GM18517 (cell line): ENCODE results near the gene CES3.

Experiments used
- ATAC-seq: cut with Tn5 transposase; IDR thresholded peaks from one replicate; pipeline ENCODE4 v1.9.1; 2021; ENCODE audit warnings: mild to moderate bottlenecking, moderate library complexity; ENCODE audit not compliant: unreplicated experiment

Gene CES3

DNA sequence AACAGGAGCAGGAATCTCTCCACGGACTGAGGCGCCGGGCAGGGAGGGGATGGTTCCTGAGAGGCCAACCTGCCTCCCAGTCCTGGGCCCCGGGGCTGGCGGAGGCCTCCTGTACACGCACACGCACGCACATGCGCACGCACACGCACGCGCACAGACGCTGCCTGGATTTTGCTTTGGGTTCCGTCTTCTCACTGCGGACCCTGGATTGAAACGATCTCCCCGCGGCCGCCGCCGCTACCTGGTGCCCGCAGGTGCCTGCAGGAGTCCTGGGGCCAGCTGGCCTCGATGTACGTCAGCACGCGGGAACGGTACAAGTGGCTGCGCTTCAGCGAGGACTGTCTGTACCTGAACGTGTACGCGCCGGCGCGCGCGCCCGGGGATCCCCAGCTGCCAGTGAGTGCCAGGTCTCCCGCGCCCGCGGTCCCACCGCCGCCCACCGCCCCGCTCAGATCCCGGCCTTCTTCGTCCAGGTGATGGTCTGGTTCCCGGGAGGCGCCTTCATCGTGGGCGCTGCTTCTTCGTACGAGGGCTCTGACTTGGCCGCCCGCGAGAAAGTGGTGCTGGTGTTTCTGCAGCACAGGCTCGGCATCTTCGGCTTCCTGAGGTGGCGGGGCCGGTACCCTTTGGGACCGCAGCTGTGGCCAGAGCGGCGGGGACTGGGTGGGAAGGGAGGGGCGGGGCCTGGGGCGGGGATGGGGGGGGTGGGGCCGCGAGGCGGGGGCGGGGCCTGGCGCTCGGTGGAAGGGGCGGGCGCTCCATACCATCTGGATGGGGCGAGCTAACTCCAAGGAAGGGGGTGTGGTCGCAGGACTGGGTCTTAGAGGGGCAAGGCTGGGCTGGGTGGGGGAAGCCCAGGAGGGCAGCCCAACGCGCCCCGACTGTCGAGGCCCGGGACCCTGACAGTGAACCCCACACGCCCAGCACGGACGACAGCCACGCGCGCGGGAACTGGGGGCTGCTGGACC lies 39.6 kb downstream of the CES3 start:
- no peak for ATAC-seq

DNA sequence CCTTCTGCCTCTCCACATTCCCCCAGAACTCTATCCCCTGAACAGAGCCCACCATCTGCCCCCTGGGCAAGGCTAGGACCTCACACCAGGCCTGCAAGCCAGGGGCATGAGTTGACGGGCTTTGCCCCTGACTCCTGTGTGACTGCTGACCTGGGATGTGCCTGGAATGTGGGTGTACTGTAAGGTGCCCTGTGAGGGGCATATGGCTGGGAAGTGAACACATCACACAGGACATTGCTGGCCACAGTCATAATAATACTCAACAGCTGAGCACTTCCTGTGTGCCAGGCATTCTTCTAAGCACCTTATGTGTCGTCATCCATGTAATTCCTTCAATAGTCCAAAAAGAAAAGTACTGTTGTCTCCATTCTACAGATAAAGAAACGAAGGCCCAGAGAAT lies 40.7 kb downstream of the CES3 start:
- ATAC-seq = no peak

DNA sequence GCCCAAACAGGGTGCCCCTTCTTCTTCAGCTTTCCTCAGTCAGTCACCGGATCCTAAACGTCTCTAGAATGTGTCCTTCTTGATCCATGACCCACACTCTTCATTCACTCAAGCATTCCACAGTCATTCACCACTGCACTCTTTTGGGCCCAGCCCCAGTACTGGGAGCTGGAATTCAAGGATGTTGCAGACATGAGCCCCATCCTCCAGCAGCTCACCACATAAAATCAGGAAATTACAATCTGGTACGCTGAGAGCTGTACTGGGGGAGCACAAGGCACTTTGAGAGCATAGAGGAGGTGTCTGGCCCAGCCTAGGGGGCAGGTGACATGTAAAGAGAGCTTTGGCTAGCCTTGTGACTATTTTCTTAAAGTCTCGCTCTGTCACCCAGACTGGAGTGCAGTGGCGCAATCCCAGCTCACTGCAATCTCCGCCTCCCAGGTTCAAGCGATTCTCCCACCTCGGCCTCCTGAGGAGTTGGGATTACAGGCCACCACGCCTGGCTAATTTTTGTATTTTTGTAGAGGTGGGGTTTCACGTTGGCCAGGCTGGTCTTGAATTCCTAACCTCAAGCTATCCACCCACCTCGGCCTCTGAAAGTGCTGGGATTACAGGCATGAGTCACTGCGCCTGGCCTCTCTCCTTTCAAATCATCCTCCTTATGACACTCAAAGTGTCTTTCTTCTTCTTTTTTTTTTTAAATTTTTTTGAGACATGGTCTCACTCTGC lies 46.0 kb downstream of the CES3 start:
- ATAC-seq = no peak

DNA sequence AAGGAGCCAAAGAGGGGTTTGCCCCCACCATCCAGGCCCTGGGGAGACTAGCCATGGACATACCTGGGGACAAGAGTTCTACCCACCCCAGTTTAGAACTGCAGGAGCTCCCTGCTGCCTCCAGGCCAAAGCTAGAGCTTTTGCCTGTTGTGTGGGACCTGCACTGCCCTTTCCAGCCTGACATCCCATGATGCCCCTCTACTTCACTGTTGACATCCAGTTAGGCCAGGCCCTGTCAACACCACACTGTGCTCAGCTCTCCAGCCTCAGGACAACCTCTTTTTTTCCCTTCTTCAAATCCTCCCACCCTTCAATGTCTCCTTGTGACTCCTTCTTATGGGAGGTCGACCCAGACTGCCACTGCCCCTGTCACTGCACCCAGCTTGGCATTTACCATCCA lies 48.1 kb downstream of the CES3 start:
- ATAC-seq = no peak

DNA sequence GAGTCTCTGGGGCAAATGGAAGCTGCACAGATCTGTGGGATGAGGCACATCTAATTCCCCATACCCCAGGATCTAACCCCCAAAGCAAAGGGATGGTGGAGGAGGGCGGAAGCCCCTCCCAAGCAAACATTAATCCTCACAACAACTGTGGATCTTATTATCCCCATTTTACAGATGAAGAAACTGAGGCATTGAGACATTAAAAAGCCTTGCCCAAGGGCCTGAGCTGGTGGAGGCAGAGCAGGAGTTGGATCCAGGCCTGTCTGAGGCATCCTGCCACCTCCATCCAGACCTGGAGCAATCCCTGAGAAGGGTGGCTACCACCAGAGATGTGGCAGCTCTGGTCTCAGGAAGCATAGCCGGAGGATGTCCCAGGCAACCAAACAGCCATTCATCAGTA lies 50.2 kb downstream of the CES3 start:
- ATAC-seq = no peak

DNA sequence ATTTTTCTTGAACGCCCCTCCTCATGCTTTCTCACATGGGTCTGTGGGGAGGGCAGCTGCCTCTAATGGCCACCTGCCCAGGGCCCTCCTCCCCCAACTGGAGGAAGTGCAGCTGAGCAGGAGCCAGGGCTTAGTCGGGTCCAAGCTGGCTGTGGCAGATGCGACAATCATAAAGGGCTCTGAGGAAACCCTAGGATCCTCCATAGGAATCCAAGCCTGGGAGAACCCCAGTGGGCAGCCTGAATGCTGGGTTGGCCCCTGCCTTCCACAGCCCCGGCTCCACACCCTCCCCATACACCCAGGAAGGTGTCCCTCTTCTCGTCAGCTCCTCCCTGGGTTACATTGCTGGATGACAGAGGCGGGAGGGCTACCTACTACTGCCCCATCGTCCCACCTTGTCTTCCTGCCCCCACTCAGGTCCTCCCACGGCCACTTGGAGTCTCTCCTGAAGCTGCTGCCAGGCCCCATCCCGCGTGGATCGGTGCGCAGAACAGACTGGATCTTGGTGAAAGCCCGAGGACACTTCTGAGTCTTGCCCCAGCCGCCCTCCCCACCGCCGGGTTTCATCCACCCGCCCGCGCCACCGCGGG lies 52.3 kb downstream of the CES3 start:
- no peak for ATAC-seq

DNA sequence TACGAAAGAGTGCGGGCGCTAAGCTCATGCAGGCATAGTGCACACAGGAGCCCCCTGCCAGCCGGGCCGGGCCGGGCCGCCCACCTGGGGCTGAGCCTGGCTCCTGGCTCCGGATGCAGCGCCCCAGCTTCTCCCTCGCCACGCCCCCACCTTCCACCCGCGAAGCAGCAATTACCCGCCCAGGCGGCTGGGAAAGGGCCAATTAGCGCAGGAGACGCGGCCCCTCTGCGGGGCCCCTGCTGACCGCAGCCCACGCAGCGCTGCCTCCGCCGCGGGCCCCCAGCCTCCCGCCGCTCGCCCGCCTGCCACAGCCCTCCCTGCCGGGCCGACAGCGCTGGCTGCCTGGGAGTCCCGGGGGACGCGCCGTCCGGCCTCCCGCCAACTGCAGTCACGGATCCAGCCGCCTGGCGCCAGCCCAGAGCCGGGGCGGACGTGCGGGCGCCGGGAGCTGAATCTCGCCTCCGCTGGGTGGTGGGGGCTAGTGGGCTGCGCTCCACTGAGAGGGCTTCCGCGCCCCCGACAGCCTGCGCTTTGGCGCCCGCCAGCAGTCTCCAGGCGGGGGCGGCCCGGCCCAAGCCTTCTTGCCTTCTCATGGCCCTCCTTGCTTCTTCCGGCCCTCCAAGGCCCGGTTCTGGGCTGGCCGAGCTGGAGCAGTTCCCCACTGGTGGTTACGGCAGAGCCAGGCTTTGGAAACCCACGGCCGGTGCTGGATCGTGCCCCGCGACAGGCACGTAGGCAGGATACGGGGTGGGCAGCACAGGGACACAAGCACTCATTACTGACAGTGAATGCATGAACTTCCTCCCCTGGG lies 53.0 kb downstream of the CES3 start:
- ATAC-seq = peak; percentile 50

DNA sequence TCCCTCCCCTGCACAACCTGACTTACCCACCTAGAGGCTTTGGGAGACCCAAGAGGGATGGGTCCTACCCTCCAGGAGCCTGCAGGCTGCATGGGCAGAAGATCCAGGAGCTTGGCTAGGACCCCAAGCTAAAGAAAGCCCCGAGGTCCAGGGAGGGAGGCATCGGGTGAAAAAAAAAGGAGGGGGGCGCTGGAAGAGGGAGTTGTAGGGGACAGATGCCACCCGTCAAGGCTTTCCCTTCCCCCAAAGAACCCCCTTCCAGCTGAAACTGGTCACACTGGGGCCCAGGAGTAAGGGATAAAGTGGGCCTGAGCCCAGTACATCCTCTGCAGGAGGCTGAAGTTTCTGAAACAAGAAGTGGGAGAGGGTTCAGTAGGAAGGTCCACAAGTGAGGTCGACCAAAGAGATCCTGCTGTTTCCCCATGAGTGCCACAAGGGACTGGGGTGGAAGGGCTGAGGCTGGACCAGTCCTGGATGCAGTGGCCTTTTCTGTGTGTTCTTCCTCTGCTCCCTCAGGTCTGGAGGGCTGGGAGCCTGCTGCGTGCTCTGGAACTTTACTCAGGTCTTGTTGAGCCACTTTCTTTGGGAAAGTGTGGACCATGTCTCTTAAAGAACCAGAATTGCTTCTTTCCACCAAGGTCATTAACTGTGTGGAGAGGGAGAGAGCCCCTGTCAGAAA lies 53.7 kb downstream of the CES3 start:
- no peak for ATAC-seq

DNA sequence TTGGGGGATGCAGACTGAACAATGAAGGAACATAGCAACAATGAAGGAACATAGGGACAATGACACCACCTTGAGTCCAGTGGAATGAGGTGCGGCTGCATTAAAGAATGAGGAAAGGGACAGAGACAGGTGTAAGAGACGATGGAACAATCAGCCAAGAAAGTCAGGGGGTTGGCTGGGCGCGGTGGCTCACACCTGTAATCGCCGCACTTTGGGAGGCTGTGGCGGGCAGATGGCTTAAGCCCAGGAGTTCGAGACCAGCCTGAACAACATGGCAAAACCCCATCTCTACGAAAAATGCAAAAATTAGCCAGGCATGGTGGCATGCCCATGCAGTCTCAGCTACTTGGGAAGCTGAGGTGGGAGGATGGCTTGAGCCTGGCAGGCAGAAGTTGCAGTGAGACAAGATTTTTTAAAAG lies 54.3 kb downstream of the CES3 start:
- ATAC-seq = no peak

DNA sequence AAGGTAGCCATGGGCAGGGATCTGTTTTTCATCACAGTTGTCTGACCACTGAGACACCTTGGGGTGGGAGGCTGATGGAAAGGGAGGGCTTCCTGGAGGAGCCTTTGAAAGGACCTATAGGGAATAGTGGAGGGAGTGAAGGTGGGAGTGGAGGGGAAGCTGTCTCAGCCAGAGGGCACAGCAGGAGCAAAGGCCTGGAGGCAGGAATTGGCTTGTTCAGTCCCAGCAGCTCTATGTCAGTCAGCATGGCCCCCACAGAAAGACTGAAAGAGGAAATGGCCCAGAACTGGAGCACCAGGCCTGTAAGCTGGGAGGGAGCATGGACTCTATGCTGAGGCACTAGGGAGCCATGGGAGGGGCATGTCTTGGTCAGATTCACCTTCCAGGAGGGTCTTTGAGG lies 55.1 kb downstream of the CES3 start:
- no peak for ATAC-seq

DNA sequence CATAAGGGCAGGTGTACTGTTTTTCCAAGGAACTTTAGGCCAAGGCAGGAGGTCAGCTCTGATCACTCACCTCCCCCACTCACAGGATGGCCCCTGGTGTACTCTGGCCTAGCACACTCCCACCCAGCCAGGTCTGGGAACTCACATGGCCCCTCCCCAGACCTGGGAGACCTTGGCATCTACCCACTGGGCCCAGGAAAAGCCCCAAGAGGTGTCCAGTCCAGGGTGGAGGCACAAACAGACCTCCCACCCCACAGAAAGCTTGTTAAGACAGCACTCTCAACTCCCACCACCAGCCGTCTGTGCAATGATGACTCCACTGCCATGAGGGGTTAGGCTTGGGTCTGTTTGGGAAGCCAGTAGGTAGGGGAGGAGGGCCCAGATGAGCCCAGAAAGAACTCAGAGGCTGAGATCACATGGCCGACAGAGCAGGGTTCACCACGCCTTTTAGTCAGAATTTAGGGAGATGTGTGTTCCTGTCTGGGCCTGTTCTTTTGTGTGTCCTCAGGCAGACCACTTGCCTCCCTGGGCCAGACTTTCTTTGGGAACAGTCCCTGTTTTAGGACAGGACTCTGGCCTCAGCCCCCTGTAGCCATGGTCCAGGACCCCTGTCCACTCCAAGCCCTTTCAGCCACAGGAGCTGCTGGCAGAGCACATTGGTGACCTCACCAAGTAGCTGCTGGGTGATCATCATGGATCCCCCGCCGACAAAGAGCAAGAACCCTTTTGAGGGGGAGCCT lies 55.8 kb downstream of the CES3 start:
- no peak for ATAC-seq

DNA sequence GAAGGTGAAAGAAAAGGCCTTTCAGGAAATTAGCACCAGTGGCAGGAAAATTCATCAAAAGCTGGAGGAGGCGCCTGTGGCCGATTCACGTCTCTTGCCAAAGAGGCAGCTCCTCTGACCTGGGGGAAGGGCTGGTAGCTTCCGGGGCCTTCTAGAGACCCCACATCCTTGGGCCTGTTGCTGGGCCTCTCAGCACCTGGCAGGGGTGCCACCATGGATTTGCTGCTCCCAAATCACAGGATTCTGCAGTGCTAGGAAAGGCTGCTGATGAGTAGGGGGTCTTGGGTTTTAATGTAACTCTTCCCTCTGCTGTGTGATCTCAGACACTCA lies 56.3 kb downstream of the CES3 start:
- no peak for ATAC-seq

DNA sequence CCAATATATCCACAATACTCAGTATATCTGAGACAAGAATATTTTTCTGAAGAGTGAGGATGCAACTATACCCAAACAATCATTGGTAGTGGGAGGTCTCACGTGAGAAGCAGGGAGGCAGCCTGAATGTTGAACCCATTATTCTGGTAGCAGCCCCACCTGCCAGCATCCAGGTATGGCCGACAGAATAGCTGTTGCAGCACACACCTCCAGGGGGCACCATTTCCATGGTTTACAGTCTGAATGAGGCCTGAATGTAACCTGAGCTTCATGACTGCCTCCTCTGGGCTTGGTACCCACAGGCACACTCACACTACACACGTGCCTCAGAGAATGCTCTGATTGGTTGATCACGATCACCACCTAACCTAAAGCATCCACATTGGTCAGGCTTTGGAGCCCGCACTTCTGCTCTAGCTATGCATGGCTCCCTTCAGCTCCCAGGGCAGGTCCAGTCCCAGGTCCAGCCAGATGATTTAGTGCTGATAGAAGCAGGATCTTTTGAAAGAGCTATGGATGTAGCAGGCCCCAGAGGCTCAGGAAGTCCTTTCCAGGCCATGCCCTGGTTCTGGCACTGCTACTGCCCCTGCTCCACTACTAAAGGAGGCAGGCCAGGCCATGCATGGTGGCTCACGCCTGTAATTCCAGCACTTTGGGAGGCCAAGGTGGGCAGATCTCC lies 56.9 kb downstream of the CES3 start:
- peak; percentile 90 for ATAC-seq

DNA sequence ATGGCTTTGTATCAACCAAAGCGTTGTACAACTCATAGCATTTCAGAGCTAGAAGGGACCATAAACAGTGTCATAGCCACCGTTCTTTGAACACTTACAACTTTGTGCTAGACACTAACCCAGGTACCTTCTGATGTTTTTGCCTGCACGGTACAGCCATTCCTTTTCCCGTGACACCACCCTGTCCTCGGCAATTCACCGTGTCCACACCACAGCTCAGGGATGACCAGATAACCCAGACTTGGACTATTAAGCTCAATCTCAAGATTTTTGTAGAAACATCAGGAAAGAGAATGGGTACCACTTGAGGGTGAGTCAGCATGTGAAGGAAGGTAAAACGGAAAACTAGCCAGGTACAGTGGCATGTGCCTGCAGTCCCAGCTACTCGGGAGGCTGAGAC lies 58.1 kb downstream of the CES3 start:
- ATAC-seq = no peak

DNA sequence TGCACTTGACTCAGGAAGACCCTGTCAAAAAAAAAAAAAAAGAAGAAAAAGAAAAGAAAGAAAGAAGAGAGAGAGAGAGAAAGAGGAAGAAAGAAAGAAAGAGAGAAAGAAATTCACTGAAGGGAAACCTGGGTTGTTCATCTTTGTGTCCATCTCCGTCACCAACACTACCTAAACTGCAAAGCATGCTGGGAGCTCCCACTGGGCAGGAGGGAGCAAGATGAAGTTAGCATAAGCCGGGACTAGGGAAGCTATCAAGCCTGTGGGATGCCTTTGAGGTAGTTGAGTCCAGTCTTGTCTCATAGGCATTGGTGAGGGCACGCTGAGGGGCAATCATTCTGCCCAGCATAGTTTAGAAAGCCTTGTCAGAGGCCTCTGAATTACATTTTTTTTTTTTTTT lies 60.3 kb downstream of the CES3 start:
- no peak for ATAC-seq

DNA sequence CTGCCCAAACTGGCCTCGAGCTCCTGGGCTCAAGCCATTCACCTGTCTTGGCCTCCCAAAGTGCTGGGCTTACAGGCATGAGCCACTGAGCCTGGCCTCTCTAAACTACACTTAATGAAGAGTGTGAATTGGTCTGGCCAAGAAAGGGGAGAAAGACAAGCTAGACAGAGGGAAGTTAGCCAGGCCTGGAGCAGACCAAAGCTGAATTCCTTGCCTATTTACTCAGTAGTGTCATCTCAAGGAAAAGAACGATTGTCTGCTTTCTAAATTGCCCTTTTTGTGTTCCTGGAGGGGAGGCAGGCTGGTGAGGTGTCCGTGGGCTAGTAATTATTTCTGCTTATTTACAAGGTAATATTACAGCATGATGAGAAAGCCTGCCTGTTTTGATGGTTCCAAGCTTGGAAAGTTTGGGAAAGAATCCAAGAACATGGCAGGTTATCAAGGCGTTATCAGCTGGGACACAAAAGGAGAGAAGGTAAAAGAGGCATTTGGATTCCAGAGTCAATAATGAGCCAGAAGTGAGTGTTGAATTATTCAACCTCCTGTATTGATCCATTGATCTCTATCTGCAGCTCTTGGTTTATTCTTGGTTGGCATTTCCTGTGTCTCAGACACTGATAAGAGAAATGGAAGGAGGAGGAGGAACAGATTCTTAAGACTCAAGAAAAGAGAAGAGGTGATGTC lies 61.6 kb downstream of the CES3 start:
- no peak for ATAC-seq

DNA sequence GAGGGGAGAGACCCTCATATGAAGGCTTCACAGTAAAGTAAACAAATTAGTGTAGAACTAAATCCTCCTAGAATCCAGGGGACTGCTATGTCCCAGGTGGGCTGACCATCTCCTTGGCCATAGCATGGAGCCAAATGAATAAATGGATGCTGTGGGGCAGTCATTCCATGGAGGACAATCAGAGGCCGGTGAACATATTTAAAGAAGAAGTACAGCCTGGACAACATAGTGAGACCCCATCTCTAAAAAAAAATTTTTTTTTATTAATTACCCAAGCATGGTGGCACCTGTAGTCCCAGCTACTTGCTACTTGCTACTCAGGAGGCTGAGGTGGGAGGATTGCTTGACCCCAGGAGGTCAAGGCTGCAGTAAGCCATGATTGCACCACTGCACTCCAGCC lies 62.6 kb downstream of the CES3 start:
- ATAC-seq = no peak
